Measurements from ENCODE around the gene RAD51D.

Gene RAD51D

DNA sequence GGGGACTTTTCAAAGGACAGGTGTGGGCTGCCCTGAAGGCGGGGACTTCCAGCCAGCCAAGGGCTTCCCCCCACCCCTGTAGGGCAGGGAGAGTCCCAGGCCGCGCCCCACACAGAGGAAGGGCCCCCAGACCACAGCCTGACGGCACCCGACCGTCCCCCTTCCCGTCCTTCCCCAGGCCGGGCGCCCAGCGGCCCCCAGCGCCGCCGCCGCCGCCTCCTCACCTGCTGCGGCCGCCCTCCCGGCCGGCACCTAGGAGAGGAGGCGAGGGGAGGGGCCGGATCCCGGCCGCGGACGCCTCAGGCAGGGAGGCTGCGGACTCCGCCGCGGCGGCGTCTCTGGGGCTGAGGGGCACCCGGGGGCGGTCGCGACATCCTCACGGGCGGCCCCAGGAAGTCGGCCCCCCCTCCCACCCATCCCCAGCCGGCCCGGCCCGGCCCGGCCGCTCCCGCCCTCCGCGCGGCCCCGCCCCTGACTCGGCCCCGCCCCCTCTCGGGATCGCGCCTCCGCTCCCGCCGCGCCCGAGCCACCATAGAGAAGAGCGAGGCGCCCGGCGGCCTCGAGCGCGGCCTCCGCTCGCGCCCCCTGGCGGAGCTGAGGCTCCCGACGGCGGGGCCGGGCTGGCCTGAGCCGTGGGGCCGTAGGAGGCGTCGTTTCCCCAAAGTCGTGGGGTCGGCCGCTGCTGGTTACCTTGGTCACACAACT lies 30.6 kb downstream of the RAD51D start:
- Histone ChIP-seq H2AFZ (ENCODE audit: low read length) (peak overlapping the region; percentile 77), H3K9ac (ENCODE audit: low read length) (peak overlapping the region; percentile 75), H3K36me3 (replicated peaks; ENCODE audit: insufficient read depth, low read length) (no peaks in the 10 kb centered on the region), H3K27me3 (replicated peaks; ENCODE audit: insufficient read depth, low read length) (no peaks in the 10 kb centered on the region), H3K9me2 (replicated peaks; ENCODE audit: insufficient read depth, low read length) (no peaks in the 10 kb centered on the region), H3K4me2 (ENCODE audit: low read depth, low read length) (peak overlapping the region; percentile 75), H3F3A (ENCODE audit: insufficient read depth, low read length) (peaks cover 10% of the 10 kb centered on the region), H4K20me1 (ENCODE audit: insufficient read depth, low read length) (no peaks in the 10 kb centered on the region), H3K9me3 (replicated peaks; ENCODE audit: insufficient read depth, low read length) (no peaks in the 10 kb centered on the region), H3K4me1 (ENCODE audit: low read length) (peaks cover 16% of the 10 kb centered on the region), H3K4me3 (ENCODE audit: low read length) (peak overlapping the region; percentile 74), H3K79me2 (ENCODE audit: low read length) (peaks cover 43% of the 10 kb centered on the region), H3K27ac (ENCODE audit: low read length) (peak overlapping the region; percentile 67)
- TF ChIP-seq, protein P1, sequence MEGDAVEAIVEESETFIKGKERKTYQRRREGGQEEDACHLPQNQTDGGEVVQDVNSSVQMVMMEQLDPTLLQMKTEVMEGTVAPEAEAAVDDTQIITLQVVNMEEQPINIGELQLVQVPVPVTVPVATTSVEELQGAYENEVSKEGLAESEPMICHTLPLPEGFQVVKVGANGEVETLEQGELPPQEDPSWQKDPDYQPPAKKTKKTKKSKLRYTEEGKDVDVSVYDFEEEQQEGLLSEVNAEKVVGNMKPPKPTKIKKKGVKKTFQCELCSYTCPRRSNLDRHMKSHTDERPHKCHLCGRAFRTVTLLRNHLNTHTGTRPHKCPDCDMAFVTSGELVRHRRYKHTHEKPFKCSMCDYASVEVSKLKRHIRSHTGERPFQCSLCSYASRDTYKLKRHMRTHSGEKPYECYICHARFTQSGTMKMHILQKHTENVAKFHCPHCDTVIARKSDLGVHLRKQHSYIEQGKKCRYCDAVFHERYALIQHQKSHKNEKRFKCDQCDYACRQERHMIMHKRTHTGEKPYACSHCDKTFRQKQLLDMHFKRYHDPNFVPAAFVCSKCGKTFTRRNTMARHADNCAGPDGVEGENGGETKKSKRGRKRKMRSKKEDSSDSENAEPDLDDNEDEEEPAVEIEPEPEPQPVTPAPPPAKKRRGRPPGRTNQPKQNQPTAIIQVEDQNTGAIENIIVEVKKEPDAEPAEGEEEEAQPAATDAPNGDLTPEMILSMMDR (IDR thresholded peaks at IDR 0.05; ENCODE audit: low read length) = peak; percentile 65
- no peak for TF ChIP-seq EZH2 (optimal IDR thresholded peaks at IDR 0.05; ENCODE audit: low read depth, low read length)
- DNase-seq = peak; percentile 86

DNA sequence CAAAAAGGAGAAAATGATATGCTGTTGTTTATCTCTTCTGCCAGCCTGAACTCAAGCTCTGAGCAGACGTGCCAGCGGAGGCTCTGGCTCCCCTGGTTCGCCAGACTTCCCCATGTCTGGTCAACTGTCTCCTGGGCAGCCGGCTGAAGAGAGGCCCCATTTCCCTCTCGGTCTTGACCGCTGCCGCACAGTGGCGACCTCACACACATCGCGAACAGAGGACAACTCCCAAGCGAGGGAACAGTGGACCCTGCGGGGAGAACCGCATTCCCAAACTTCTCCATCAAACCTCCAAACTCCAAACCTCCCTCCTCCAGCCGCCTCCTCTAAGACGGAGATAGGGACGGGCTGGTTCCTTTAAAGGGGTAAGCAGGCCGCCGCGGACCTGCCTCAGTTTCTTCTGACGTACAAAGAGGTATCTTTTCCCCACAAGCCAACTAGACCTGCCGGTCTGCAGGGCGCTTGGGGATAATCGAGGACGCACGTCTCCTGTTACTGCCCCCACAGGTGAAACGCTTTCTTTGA lies 31.2 kb downstream of the RAD51D start:
- H3K9me2 ChIP-seq (replicated peaks; ENCODE audit: insufficient read depth, low read length) = no peaks in the 10 kb centered on the region
- H3K9me3 ChIP-seq (replicated peaks; ENCODE audit: insufficient read depth, low read length) = no peaks in the 10 kb centered on the region
- peaks cover 48% of the 10 kb centered on the region for H3K79me2 ChIP-seq (ENCODE audit: low read length)
- H3K4me1 ChIP-seq (ENCODE audit: low read length) = peaks cover 16% of the 10 kb centered on the region
- H3K4me3 ChIP-seq (ENCODE audit: low read length) = peak overlapping the region; percentile 74
- peak overlapping the region; percentile 75 for H3K4me2 ChIP-seq (ENCODE audit: low read depth, low read length)
- TF ChIP-seq, protein P1 (IDR thresholded peaks at IDR 0.05; ENCODE audit: low read length) = peak; percentile 34
- TF ChIP-seq EZH2phosphoT487 (IDR thresholded peaks at IDR 0.05; ENCODE audit: low read length) (no peak), EZH2 (optimal IDR thresholded peaks at IDR 0.05; ENCODE audit: low read depth, low read length) (no peak)
- no peaks in the 10 kb centered on the region for H3K27me3 ChIP-seq (replicated peaks; ENCODE audit: insufficient read depth, low read length)
- peaks cover 10% of the 10 kb centered on the region for H3F3A ChIP-seq (ENCODE audit: insufficient read depth, low read length)
- H4K20me1 ChIP-seq (ENCODE audit: insufficient read depth, low read length) = no peaks in the 10 kb centered on the region
- peak overlapping the region; percentile 67 for H3K27ac ChIP-seq (ENCODE audit: low read length)
- H2AFZ ChIP-seq (ENCODE audit: low read length) = peak overlapping the region; percentile 77
- no peaks in the 10 kb centered on the region for H3K36me3 ChIP-seq (replicated peaks; ENCODE audit: insufficient read depth, low read length)
- H3K9ac ChIP-seq (ENCODE audit: low read length) = peak overlapping the region; percentile 75
- DNase-seq = peak; percentile 28

- H3K79me2 ChIP-seq (ENCODE audit: low read length) = peaks cover 54% of the 10 kb centered on the region
- H3K4me3 ChIP-seq (ENCODE audit: low read length) = peak overlapping the region; percentile 74
- peak overlapping the region; percentile 77 for H2AFZ ChIP-seq (ENCODE audit: low read length)
- peak overlapping the region; percentile 67 for H3K27ac ChIP-seq (ENCODE audit: low read length)
- H3K27me3 ChIP-seq (replicated peaks; ENCODE audit: insufficient read depth, low read length) = no peaks in the 10 kb centered on the region
- H3K9me3 ChIP-seq (replicated peaks; ENCODE audit: insufficient read depth, low read length) = no peaks in the 10 kb centered on the region
- peak overlapping the region; percentile 75 for H3K4me2 ChIP-seq (ENCODE audit: low read depth, low read length)
- no peaks in the 10 kb centered on the region for H3K36me3 ChIP-seq (replicated peaks; ENCODE audit: insufficient read depth, low read length)
- DNase-seq = peak; percentile 41
- H3F3A ChIP-seq (ENCODE audit: insufficient read depth, low read length) = peaks cover 10% of the 10 kb centered on the region
- no peak for TF ChIP-seq EZH2 (optimal IDR thresholded peaks at IDR 0.05; ENCODE audit: low read depth, low read length)
- TF ChIP-seq EZH2phosphoT487 (IDR thresholded peaks at IDR 0.05; ENCODE audit: low read length) = no peak
- TF ChIP-seq, protein P1 (IDR thresholded peaks at IDR 0.05; ENCODE audit: low read length) = no peak
- H3K9me2 ChIP-seq (replicated peaks; ENCODE audit: insufficient read depth, low read length) = no peaks in the 10 kb centered on the region
- H3K4me1 ChIP-seq (ENCODE audit: low read length) = peaks cover 20% of the 10 kb centered on the region
- no peaks in the 10 kb centered on the region for H4K20me1 ChIP-seq (ENCODE audit: insufficient read depth, low read length)
- peak overlapping the region; percentile 75 for H3K9ac ChIP-seq (ENCODE audit: low read length)
Measured at GRCh38 chr17:35087731-35088355, 31.8 kb downstream of the RAD51D start.

Measured in MM.1S (cell line).